Aorta (tissue), 5 donors: ENCODE results near the gene PRM2. TPM values are rescaled to one million over a fixed set of nuclear protein-coding genes. Genes with fewer than 3 reads are reported as not detected.

Experiments
- ATAC-seq: fragments of 200-7000 bp; cut with Tn5 transposase; one replicate; pipeline ENCODE4 v1.9.1; 2022; ENCODE audit warnings: moderate library complexity; ENCODE audit not compliant: low FRiP score
- DNase-seq, 2 donors: peaks; one replicate each; pipeline ENCODE4 v3.0.0-alpha.2; 2020
- H3K27ac ChIP-seq, 2 donors: one replicate each; pipeline ENCODE4 v1.5.1; 2013; ENCODE audit warnings: low read length in 2 of 2, mild to moderate bottlenecking in 2 of 2, moderate library complexity in 2 of 2, control low read depth in 1 of 2, inconsistent platforms in 1 of 2, low read depth in 1 of 2
- H3K27me3 ChIP-seq, 2 donors: one replicate each; pipeline ENCODE4 v1.6.1; 2013; ENCODE audit warnings: control low read depth in 1 of 2, low read length in 1 of 2, mild to moderate bottlenecking in 1 of 2, moderate library complexity in 1 of 2; ENCODE audit not compliant: insufficient read depth in 2 of 2, control insufficient read depth in 1 of 2
- H3K36me3 ChIP-seq, 2 donors: one replicate each; pipeline ENCODE4 v1.6.1; 2013; ENCODE audit warnings: control low read depth in 1 of 2, low read length in 1 of 2, mild to moderate bottlenecking in 1 of 2; ENCODE audit not compliant: insufficient read depth in 2 of 2, control insufficient read depth in 1 of 2
- H3K4me1 ChIP-seq, 2 donors: one replicate each; pipeline ENCODE4 v1.6.1; 2013; ENCODE audit warnings: low read length in 2 of 2, control low read depth in 1 of 2, mild to moderate bottlenecking in 1 of 2, moderate library complexity in 1 of 2; ENCODE audit not compliant: insufficient read depth in 2 of 2, control insufficient read depth in 1 of 2
- H3K4me3 ChIP-seq, 2 donors: one replicate each; pipeline ENCODE4 v1.5.1; 2013; ENCODE audit warnings: low read length in 2 of 2, control low read depth in 1 of 2, mild to moderate bottlenecking in 1 of 2
- H3K9me3 ChIP-seq: one replicate; pipeline ENCODE4 v1.6.1; 2013; ENCODE audit warnings: mild to moderate bottlenecking, low read length; ENCODE audit not compliant: control insufficient read depth
- WGBS, 2 donors: extraction: QIAGEN DNeasy Blood & Tissue Kit; methylation state at CpG; one replicate each; pipeline ENCODE4 v1.1.7; 2013; 5-methylcytosine and 5-hydroxymethylcytosine counted together
- intact Hi-C, 2 donors: fragments of 100-400 bp; cut with DNase I; formaldehyde crosslinking; loops; one replicate each; pipeline versions ENCODE4 v1.14.2 to v1.15.0; 2022
- long read RNA-seq, 2 donors: library from polyadenylated mRNA; unstranded; transcript quantifications; one replicate each; pipeline ENCODE4 v2.0.0, GENCODE V29; 2020 to 2021
- polyA plus RNA-seq, 2 donors: library from polyadenylated mRNA; stranded (reverse); fragments of 200-250 nt; gene quantifications; one replicate each; pipeline ENCODE4 v1.2.3, GENCODE V29; 2013
- total RNA-seq, 2 donors: library from RNA; stranded (reverse); fragmentation: NEBNext Ultra II Directional; extraction: Animal tissue kit (Norgen Biotek cat#: 25700); gene quantifications; one replicate each; pipeline ENCODE4 v1.2.1, GENCODE V29; 2021
- donor health status: healthy with polysubstance abuse.
- donor health status: Bipolar disorder and iron deficiency.
- donor health status: DM: no; HTN: no; CAD: no.
- donor health status: DM: no; HTN: no; CAD: no.
- donor health status: DM: yes; HTN: yes; CAD: no.

Gene PRM2, protein sequence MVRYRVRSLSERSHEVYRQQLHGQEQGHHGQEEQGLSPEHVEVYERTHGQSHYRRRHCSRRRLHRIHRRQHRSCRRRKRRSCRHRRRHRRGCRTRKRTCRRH
- total RNA-seq = not detected
- not detected for polyA plus RNA-seq
- long read RNA-seq, donor 1 = 0 reads
- long read RNA-seq, donor 2 = 0 reads

DNA sequence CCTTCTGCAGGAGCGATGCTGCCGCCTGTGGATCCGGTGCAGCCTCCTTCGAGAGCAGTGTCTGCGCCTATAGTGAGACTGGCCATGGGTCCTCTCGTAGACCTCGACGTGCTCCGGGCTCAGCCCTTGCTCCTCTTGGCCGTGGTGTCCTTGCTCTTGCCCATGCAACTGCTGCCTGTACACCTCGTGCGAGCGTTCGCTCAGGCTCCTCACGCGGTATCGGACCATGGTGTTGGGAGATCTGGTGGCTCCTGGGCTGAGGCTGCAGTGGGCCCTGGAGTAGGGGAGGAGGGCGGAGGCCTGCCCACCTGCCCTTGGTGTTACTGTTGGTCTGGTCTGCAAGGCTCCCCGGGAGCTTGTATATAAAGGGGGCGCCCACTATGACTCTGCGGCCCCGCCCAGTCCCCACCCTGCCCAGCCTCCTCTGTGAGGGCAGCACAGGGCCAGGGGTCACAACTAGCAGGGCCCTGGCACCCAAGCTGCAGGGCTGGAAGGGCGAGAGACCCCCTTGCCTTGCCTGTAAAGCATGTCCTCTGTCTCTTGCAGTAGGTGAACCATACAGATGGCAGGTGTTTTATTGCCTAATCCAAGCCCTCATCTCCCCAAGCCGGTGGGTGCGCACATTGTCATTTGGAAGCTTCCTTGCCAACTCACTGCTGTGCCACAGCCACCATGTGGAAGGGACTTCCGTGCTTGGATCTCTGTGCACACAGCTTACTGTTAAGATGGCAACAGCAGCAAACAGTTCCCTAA, at the start of gene PRM2:
PRM2 (minus strand) TSS at position 338 of the 753 bp plus-strand sequence; CDS start at position 228, 110 bp downstream.
- no peak for ATAC-seq

DNA sequence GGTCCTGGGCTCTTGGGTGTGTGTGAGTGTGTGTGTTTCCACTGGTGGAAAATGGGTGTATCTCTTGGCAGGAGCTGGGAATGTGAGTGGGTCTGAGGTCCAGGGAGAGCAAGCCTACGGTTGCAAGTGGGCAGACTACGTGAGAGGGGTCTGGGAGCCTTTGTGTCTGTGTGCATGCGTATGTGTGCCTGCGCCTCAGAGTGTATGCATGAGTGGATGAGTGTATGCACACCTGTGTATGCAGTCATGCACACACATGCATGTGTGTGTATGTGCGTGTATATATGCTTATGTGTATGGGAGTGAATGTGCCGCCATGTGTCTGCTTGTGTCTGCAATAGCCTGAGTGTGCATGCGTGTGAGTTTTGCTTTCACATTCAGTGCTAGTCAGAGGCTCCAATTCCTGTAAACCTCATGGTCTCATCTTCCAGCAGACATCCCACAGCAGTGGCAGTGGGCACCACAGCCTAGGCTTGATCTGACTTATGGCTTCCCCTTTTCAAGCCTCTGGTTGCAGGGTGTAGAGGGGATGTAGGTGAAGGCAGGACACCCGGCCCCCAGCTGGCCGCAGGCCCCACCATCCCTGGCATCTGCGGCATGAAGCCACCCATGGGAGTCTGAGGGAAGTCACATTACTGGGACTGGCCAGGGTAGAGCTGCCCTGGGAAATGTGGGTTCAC, 49.3 kb upstream of the PRM2 start:
- DNase-seq (no peak), ATAC-seq (no peak)
- intact Hi-C loops = no loop called here
- WGBS, 2 donors = 86 to 90% methylated on average over 10 of the region's 10 CpGs
- no peak overlapping the region for H3K27ac ChIP-seq
- no peaks in the 10 kb centered on the region for H3K27me3 ChIP-seq
- no peak overlapping the region for H3K4me3 ChIP-seq
- H3K9me3 ChIP-seq = no peaks in the 10 kb centered on the region
- no peaks in the 10 kb centered on the region for H3K4me1 ChIP-seq
- H3K36me3 ChIP-seq = no peaks in the 10 kb centered on the region

More for the DNA sequence above, at the start of gene PRM2:
- 93 to 94% methylated on average over 26 of the region's 26 CpGs for WGBS, 2 donors
- Histone ChIP-seq H3K36me3 (no peaks in the 10 kb centered on the region), H3K9me3 (no peaks in the 10 kb centered on the region), H3K27ac (no peak within 1 kb of the TSS), H3K4me1 (no peaks in the 10 kb centered on the region), H3K27me3 (no peaks in the 10 kb centered on the region), H3K4me3 (no peak within 1 kb of the TSS)
- intact Hi-C loops = no loop called here
- no peak for DNase-seq

DNA sequence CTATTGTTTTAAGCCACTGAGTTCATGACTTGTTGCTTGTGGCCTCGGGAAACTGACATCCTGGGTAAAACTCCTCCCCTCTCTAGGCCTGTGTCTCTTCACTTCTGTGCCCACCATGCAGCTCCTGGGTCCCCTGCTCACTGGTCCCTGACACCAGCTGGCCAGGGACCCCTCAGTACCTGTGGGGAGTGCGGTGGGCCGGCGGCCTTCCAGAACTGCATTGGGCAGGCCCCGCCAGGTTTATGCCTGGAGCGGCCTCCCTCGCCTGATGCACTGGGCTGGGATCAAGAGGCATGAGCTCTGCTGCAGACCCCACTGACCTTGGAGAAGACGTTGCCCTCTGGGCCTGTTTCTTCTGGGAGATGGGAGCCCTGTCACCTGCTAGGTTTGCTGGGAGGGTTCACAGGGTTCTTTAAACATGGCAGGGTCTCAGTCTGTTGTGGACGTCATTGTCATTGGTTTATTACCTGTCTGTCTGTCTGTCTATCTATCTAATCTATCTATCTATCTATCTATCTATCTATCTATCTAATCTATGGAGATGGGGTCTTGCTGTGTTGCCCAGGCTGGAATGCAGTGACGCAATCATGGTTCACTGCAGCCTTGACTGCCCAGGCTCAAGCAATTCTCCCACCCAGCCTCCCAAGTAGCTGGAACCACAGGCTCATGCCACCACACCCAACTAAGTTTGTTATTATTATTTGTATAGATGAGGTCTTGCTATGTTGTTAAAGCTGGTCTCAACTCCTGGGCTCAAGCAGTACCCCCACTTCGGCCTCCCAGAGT, 47.5 kb upstream of the PRM2 start:
- ATAC-seq (no peak), DNase-seq (no peak)
- Histone ChIP-seq H3K27me3 (no peaks in the 10 kb centered on the region), H3K27ac (no peak overlapping the region), H3K36me3 (no peaks in the 10 kb centered on the region), H3K9me3 (no peaks in the 10 kb centered on the region), H3K4me3 (no peak overlapping the region), H3K4me1 (no peaks in the 10 kb centered on the region)
- intact Hi-C loops = no loop called here
- WGBS, 2 donors = 88 to 90% methylated on average over 11 of the region's 11 CpGs

DNA sequence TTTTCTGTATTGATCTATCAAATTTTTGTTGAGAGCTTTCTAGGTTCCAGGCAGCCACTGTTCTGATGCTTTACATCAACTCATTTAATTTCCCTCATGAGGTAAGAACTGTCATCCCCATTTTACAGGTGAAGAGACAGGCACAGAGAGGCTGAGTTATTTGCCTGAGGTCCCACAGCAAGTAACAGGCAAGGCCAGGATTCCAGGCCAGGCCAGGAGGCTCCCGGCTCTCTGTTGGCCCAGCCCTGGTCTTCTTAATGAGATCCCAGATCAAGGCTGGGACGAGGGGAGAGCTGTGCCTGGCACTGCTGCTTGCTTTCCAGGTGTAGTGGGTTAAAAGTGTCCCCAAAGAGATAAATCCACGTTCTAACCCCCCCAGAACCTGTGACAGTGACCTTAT, 46.5 kb upstream of the PRM2 start:
- Histone ChIP-seq H3K36me3 (no peaks in the 10 kb centered on the region), H3K4me3 (no peak overlapping the region), H3K27ac (no peak overlapping the region), H3K9me3 (no peaks in the 10 kb centered on the region), H3K4me1 (no peaks in the 10 kb centered on the region), H3K27me3 (no peaks in the 10 kb centered on the region)
- 73 to 91% methylated on average over 3 of the region's 3 CpGs for WGBS, 2 donors
- DNase-seq = no peak
- no peak for ATAC-seq
- intact Hi-C loops = no loop called here

DNA sequence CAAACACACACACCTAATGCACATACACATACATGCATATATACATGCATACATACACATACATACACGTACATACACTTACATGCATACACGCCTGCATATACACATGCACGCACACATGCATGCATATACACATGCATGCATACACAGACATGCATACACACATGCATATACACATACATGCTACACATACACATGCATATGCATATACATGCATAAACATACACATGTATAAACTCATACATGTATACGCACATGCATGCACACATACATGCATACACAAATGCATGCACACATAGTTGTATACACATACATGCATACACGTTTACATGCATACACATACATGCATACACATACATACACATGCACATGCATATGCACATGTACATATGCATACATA, 45.4 kb upstream of the PRM2 start:
- Histone ChIP-seq H3K9me3 (no peaks in the 10 kb centered on the region), H3K27me3 (no peaks in the 10 kb centered on the region), H3K4me3 (no peak overlapping the region), H3K4me1 (no peaks in the 10 kb centered on the region), H3K36me3 (no peaks in the 10 kb centered on the region), H3K27ac (no peak overlapping the region)
- intact Hi-C loops = no loop called here
- ATAC-seq = no peak
- DNase-seq = no peak
- WGBS, 2 donors = 73 to 86% methylated on average over 5 of the region's 5 CpGs

DNA sequence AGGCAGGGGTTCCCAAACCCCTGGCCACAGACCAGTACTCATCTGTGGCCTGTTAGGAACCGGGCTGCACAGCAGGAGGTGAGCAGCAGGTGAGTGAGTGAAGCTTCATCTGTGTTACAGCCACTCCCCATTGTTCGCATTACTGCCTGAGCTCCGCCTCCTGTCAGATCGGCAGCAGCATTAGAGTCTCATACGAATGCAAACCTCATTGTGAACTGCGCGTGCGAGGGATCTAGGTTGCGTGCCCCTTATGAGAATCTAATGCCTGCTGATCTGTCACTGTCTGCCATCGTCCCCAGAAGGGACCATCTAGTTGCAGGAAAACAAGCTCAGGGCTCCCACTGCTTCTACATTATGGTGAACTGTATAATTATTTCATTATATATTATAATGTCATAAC, 43.9 kb upstream of the PRM2 start:
- H3K36me3 ChIP-seq = no peaks in the 10 kb centered on the region
- no peaks in the 10 kb centered on the region for H3K9me3 ChIP-seq
- H3K4me3 ChIP-seq = no peak overlapping the region
- no peak overlapping the region for H3K27ac ChIP-seq
- ATAC-seq (no peak), DNase-seq (no peak)
- 85 to 86% methylated on average over 10 of the region's 10 CpGs for WGBS, 2 donors
- H3K27me3 ChIP-seq = no peaks in the 10 kb centered on the region
- intact Hi-C loops = no loop called here
- no peaks in the 10 kb centered on the region for H3K4me1 ChIP-seq

DNA sequence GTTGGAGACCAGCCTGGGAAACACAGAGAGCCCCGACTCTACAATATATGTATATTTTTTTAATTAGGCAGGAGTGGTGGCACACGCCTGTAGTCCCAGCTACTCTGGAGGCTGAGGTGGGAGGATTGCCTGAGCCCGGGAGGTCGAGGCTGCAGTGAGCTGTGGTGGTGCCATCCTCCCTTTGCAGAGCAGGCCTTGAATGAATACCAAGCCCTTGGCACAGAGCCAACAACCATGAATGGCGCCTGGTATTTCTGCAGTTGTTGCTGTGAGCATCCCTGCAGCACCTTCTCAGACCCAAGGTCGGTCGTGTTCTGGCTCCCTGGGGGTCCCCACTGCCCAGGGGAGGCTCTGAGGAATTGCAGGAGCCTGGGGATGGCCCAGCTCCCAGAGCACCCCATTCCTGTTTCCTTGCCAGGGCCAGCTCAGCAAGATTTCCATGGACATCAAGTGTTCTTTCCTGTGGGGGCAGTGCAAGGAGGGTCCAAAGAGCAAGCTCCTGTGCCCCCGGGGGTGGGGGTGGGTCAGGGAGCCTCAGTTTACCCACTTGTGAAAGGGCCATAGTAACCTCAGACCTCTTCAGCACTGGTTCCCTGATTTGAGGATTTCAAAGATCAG, 43.4 kb upstream of the PRM2 start:
- H3K36me3 ChIP-seq = no peaks in the 10 kb centered on the region
- no peaks in the 10 kb centered on the region for H3K4me1 ChIP-seq
- WGBS, 2 donors = 55 to 59% methylated on average over 8 of the region's 8 CpGs
- no peaks in the 10 kb centered on the region for H3K9me3 ChIP-seq
- DNase-seq (no peak), ATAC-seq (no peak)
- H3K27me3 ChIP-seq = no peaks in the 10 kb centered on the region
- H3K4me3 ChIP-seq = no peak overlapping the region
- intact Hi-C loops = no loop called here
- H3K27ac ChIP-seq = no peak overlapping the region

DNA sequence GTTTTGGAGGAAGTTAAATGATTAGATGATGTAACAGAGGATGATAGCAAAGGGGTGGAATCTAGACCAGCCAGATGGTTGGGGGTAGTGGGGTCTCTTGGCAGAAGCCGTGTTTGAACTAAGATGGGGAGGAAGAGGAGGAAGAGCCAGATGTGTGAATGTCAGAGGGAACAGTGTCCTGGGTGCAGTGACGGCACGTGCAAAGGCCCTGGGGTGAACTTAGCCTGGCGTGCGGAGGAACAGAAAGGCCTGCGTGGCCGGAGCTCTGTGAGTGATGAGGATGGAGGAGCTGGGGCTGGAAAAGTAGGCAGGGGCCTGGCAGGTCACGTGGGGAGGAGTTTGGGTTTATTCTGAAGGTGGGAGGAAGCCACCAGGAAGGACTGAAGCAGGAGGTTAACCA, 42.5 kb upstream of the PRM2 start:
- no peak overlapping the region for H3K4me3 ChIP-seq
- ATAC-seq (no peak), DNase-seq (no peak)
- no peaks in the 10 kb centered on the region for H3K4me1 ChIP-seq
- WGBS, 2 donors = 83 to 88% methylated on average over 8 of the region's 8 CpGs
- no peaks in the 10 kb centered on the region for H3K27me3 ChIP-seq
- intact Hi-C loops = no loop called here
- H3K36me3 ChIP-seq = no peaks in the 10 kb centered on the region
- no peak overlapping the region for H3K27ac ChIP-seq
- H3K9me3 ChIP-seq = no peaks in the 10 kb centered on the region
